Stomach (tissue), 4 donors: ENCODE data around the gene JAKMIP1.

ENCODE experiments used
- EP300 ChIP-seq: sonication (generic); formaldehyde crosslinking; IDR thresholded peaks from one replicate; pipeline ENCODE4 v1.6.1; 2017; ENCODE audit warnings: antibody characterized with exemption
- POLR2A ChIP-seq, 4 donors: fragments of 450-650 bp; IDR thresholded peaks; one replicate each; pipeline ENCODE4 v1.6.1; 2016; ENCODE audit warnings: antibody characterized with exemption in 4 of 4, control low read depth in 2 of 4, mild to moderate bottlenecking in 1 of 4, moderate library complexity in 1 of 4
- POLR2AphosphoS5 ChIP-seq, 3 donors: sonication (generic); formaldehyde crosslinking; IDR thresholded peaks; one replicate each; pipeline ENCODE4 v1.6.1; 2016; ENCODE audit warnings: antibody characterized with exemption in 3 of 3
- TF ChIP-seq, protein P1 (sequence below), 7 experiments: fragments of 450-650 bp in 4 of 7; fragments of 200-600 bp in 3 of 7; sonication (generic) in 3 of 7; IDR thresholded peaks; one replicate each; pipeline ENCODE4 v1.5.1; 2016 to 2019; ENCODE audit warnings: antibody characterized with exemption in 7 of 7, control low read depth in 2 of 7, mild to moderate bottlenecking in 1 of 7

DNA sequence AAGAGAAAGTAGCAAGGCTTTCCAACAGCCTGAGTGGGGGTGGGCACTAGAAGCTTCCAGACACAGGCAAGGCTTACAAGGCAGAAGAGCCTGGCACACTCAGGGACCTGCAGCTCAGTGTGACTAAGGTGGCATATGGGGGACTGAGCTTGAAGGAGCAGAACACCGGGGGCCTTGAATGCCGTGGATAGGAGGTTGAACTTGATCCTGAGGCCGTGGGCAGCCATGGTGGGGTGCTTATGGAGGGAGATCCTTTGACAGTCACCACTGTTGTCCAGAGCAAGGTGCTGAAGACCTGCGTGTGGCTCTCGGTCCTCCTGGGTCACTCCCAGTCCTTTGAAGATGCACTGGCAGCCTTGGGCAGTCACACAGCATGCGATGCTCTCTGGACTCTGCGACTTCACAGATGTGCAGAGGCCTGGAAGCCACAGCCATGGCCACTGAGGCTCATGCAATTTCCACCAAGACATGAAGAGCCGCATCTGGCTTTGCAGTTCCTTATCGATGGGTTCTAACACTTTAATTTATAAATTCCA lies 200.5 kb downstream of the JAKMIP1 start:
- TF ChIP-seq, protein P1, sequence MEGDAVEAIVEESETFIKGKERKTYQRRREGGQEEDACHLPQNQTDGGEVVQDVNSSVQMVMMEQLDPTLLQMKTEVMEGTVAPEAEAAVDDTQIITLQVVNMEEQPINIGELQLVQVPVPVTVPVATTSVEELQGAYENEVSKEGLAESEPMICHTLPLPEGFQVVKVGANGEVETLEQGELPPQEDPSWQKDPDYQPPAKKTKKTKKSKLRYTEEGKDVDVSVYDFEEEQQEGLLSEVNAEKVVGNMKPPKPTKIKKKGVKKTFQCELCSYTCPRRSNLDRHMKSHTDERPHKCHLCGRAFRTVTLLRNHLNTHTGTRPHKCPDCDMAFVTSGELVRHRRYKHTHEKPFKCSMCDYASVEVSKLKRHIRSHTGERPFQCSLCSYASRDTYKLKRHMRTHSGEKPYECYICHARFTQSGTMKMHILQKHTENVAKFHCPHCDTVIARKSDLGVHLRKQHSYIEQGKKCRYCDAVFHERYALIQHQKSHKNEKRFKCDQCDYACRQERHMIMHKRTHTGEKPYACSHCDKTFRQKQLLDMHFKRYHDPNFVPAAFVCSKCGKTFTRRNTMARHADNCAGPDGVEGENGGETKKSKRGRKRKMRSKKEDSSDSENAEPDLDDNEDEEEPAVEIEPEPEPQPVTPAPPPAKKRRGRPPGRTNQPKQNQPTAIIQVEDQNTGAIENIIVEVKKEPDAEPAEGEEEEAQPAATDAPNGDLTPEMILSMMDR (IDR thresholded peaks at IDR 0.05) = no peak
- TF ChIP-seq EP300 = no peak
- TF ChIP-seq POLR2AphosphoS5 (IDR thresholded peaks at IDR 0.05) = no peak
- no peak for TF ChIP-seq POLR2A (IDR thresholded peaks at IDR 0.05)
